Right lobe of liver (tissue), 4 donors: Measurements from ENCODE around the gene PHIP.

Source experiments
- POLR2A ChIP-seq: fragments of 450-650 bp; IDR thresholded peaks from one replicate; pipeline ENCODE4 v1.6.1; 2017; ENCODE audit warnings: antibody characterized with exemption, mild to moderate bottlenecking
- TF ChIP-seq, protein P1 (sequence below), 4 donors: fragments of 200-600 bp in 3 of 4; fragments of 450-650 bp in 1 of 4; IDR thresholded peaks; one replicate each; pipeline versions ENCODE4 v1.5.1 to v1.8.0; 2016 to 2022; ENCODE audit warnings: antibody characterized with exemption in 4 of 4, mild to moderate bottlenecking in 2 of 4
- donor health status: DM: no; HTN: no; CAD: no.
- donor health status: DM: no; HTN: no; CAD: no.
- donor health status: DM: no; HTN: yes; CAD: no.

DNA sequence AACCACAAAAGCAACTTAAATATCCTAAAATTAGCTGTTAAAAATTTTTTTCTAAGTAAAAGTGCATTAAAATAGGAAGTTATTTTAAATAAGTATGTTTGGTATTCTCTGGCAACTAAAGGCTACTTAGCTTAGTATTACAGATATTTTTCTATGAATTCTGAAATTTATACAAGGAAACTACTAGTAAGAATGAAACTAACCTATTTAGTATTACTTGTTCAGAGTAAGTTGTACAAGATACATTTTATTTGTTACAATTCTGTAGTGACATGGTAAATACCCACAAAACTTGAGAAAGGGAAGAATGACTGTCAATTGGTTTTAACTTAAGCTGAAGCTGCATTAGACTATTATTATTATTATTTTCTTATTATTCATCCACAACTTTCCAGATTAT, 6.5 kb downstream of the PHIP start:
- TF ChIP-seq, protein P1, sequence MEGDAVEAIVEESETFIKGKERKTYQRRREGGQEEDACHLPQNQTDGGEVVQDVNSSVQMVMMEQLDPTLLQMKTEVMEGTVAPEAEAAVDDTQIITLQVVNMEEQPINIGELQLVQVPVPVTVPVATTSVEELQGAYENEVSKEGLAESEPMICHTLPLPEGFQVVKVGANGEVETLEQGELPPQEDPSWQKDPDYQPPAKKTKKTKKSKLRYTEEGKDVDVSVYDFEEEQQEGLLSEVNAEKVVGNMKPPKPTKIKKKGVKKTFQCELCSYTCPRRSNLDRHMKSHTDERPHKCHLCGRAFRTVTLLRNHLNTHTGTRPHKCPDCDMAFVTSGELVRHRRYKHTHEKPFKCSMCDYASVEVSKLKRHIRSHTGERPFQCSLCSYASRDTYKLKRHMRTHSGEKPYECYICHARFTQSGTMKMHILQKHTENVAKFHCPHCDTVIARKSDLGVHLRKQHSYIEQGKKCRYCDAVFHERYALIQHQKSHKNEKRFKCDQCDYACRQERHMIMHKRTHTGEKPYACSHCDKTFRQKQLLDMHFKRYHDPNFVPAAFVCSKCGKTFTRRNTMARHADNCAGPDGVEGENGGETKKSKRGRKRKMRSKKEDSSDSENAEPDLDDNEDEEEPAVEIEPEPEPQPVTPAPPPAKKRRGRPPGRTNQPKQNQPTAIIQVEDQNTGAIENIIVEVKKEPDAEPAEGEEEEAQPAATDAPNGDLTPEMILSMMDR (IDR thresholded peaks at IDR 0.05): no peak
- no peak for TF ChIP-seq POLR2A
